ENCODE data around the gene SCCPDH.

SCCPDH gene

GRCh38 chr1:246680190-246680589 lies 44.0 kb upstream of the SCCPDH start:
- H3K18ac ChIP-seq (ENCODE audit: low read length), result no peak overlapping the region
- no peak overlapping the region for H2AK5ac ChIP-seq (ENCODE audit: low read length)
- no peak overlapping the region for H2AFZ ChIP-seq (ENCODE audit: insufficient read depth, low read length, poor library complexity)
- H3K9ac ChIP-seq (ENCODE audit: low read length), result no peak overlapping the region
- no peak overlapping the region for H3K23ac ChIP-seq (ENCODE audit: low read length)
- no peaks in the 10 kb centered on the region for H3K36me3 ChIP-seq (ENCODE audit: control insufficient read depth in 1 of 2, insufficient read depth in 2 of 2, low read length in 2 of 2)
- no peaks in the 10 kb centered on the region for H3K79me2 ChIP-seq (ENCODE audit: control insufficient read depth, insufficient read depth, low read length, poor library complexity)
- H3K27ac ChIP-seq (ENCODE audit: low read depth, low read length), result no peak overlapping the region
- peaks cover 13% of the 10 kb centered on the region in 2 experiments for H3K4me1 ChIP-seq (ENCODE audit: control insufficient read depth in 1 of 2, insufficient read depth in 2 of 2, low read length in 2 of 2)
- H2BK12ac ChIP-seq (ENCODE audit: low read length), result no peak overlapping the region
- no peak overlapping the region for H2BK120ac ChIP-seq (ENCODE audit: insufficient read depth, low read length, poor library complexity)
- H3K14ac ChIP-seq (ENCODE audit: low read length), result no peak overlapping the region
- H3K4ac ChIP-seq (ENCODE audit: low read depth, low read length), result no peak overlapping the region
- H4K12ac ChIP-seq (ENCODE audit: low read depth, low read length), result no peak overlapping the region
- H4K8ac ChIP-seq (ENCODE audit: low read depth, low read length), result no peak overlapping the region
- WGBS (ENCODE audit: extremely low coverage, insufficient coverage, insufficient read length), result no CpG with 5 or more reads among the region's 8 CpGs
- no peak overlapping the region for H2BK5ac ChIP-seq (ENCODE audit: low read depth, low read length, poor library complexity)
- no peak overlapping the region for H3K4me2 ChIP-seq (ENCODE audit: low read length)
- peaks cover 12% of the 10 kb centered on the region for H3K79me1 ChIP-seq (ENCODE audit: low read length)
- no peaks in the 10 kb centered on the region for H3K9me3 ChIP-seq (ENCODE audit: insufficient read depth, low read depth, low read length)
- H4K91ac ChIP-seq (ENCODE audit: low read depth, low read length), result no peak overlapping the region
- H3K4me3 ChIP-seq (ENCODE audit: low read depth, low read length), result no peak overlapping the region
- no peak for DNase-seq
- no peaks in the 10 kb centered on the region for H3K27me3 ChIP-seq (ENCODE audit: insufficient read depth, low read length)

DNA sequence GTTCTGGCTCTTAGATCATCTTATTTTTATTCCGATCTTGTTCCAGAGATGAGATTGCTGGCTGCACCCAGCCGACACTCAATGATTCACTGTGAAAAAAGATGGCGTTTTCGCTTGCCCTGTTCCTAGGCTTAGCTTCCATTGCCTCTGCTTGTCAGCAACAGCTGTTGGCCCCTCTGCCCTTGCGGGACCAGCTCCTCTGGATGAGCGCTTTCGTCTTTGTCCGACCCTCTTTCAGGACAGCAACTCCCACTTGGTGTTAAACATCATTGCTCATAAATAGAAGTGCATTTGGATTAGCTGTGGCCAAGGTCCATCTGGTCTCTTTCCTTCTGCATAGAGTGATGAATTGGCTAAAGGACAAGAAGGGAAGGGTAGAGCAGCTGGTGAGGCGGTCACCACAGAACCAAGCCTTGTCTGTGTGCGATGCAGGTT lies 43.5 kb upstream of the SCCPDH start:
- no CpG with 5 or more reads among the region's 10 CpGs for WGBS (ENCODE audit: extremely low coverage, insufficient coverage, insufficient read length)
- Histone ChIP-seq H3K14ac (ENCODE audit: low read length) (no peak overlapping the region), H4K12ac (ENCODE audit: low read depth, low read length) (no peak overlapping the region), H3K4me3 (ENCODE audit: low read depth, low read length) (no peak overlapping the region), H3K79me1 (ENCODE audit: low read length) (peaks cover 12% of the 10 kb centered on the region), H3K27ac (ENCODE audit: low read depth, low read length) (no peak overlapping the region), H3K4me1 (ENCODE audit: control insufficient read depth in 1 of 2, insufficient read depth in 2 of 2, low read length in 2 of 2) (peaks cover 13% of the 10 kb centered on the region in 2 experiments), H4K91ac (ENCODE audit: low read depth, low read length) (no peak overlapping the region), H3K18ac (ENCODE audit: low read length) (no peak overlapping the region), H2BK120ac (ENCODE audit: insufficient read depth, low read length, poor library complexity) (no peak overlapping the region), H4K8ac (ENCODE audit: low read depth, low read length) (no peak overlapping the region), H3K27me3 (ENCODE audit: insufficient read depth, low read length) (no peaks in the 10 kb centered on the region), H2AK5ac (ENCODE audit: low read length) (no peak overlapping the region), H2BK5ac (ENCODE audit: low read depth, low read length, poor library complexity) (no peak overlapping the region), H3K79me2 (ENCODE audit: control insufficient read depth, insufficient read depth, low read length, poor library complexity) (no peaks in the 10 kb centered on the region), H2AFZ (ENCODE audit: insufficient read depth, low read length, poor library complexity) (no peak overlapping the region), H2BK12ac (ENCODE audit: low read length) (no peak overlapping the region), H3K9me3 (ENCODE audit: insufficient read depth, low read depth, low read length) (no peaks in the 10 kb centered on the region), H3K23ac (ENCODE audit: low read length) (no peak overlapping the region), H3K36me3 (ENCODE audit: control insufficient read depth in 1 of 2, insufficient read depth in 2 of 2, low read length in 2 of 2) (no peaks in the 10 kb centered on the region), H3K9ac (ENCODE audit: low read length) (no peak overlapping the region), H3K4me2 (ENCODE audit: low read length) (no peak overlapping the region), H3K4ac (ENCODE audit: low read depth, low read length) (no peak overlapping the region)
- no peak for DNase-seq

DNA sequence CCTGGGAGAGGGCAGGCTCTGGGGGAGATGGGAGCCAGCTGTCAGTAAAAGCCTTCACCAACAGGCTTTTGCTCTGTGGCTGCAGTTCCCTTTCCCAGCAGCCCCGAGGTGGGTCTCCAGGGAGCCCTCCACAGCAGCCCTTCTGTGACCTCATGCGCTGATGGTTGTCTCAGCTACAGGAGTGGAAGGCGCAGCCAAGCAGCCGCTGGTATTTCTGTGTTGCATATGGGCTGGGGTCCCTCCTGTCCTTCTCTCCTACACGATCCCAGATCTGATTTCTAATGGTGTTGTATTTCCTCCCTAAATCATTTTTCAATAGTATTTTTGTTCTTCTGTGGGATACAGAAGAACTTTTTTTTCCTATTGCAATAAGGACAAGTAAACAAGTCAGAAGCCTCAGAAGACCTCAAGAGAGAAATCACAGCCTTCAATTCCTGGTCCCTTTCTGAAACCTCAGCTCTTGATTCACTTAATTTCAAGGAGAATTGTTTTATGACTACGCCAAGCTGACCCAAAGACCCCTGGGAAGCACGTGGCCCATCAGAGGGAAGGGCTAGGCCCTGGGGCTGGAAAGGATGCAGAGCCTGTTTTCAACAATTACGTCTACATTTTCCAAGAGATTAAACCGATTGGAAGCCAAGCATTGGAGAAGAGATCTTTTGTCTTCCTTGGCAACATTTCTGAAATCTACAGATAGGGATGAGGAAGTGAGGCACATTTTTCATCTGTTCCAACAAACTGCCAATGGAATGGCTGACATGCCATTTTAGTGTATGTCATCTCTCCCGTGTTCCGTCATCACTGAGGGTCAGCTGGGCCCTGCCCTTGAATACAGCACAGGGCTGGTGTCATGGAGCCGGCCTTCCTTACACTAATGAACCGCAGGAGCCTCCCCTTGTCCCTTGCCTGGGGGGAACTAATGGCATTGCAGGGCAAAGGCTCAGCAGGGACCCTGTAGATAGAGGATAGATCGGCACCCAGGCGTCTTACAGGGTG lies 42.0 kb upstream of the SCCPDH start:
- H3K4me3 ChIP-seq (ENCODE audit: low read depth, low read length), result no peak overlapping the region
- DNase-seq, result peak; percentile 86 to 96
- H2BK5ac ChIP-seq (ENCODE audit: low read depth, low read length, poor library complexity), result peak overlapping the region; percentile 70
- peaks cover 12% of the 10 kb centered on the region for H3K79me1 ChIP-seq (ENCODE audit: low read length)
- peak overlapping the region; percentile 50 for H3K27ac ChIP-seq (ENCODE audit: low read depth, low read length)
- H4K8ac ChIP-seq (ENCODE audit: low read depth, low read length), result peak overlapping the region; percentile 70
- H3K36me3 ChIP-seq (ENCODE audit: control insufficient read depth in 1 of 2, insufficient read depth in 2 of 2, low read length in 2 of 2), result no peaks in the 10 kb centered on the region
- H4K12ac ChIP-seq (ENCODE audit: low read depth, low read length), result no peak overlapping the region
- H3K4me1 ChIP-seq (ENCODE audit: control insufficient read depth in 1 of 2, insufficient read depth in 2 of 2, low read length in 2 of 2), result peaks cover 13% of the 10 kb centered on the region in 2 experiments
- peak overlapping the region; percentile 14 for H3K4ac ChIP-seq (ENCODE audit: low read depth, low read length)
- H2AK5ac ChIP-seq (ENCODE audit: low read length), result no peak overlapping the region
- peak overlapping the region; percentile 60 for H2BK12ac ChIP-seq (ENCODE audit: low read length)
- H4K91ac ChIP-seq (ENCODE audit: low read depth, low read length), result peak overlapping the region; percentile 64
- H3K23ac ChIP-seq (ENCODE audit: low read length), result no peak overlapping the region
- peak overlapping the region; percentile 73 for H2AFZ ChIP-seq (ENCODE audit: insufficient read depth, low read length, poor library complexity)
- peak overlapping the region; percentile 68 for H3K14ac ChIP-seq (ENCODE audit: low read length)
- H3K9me3 ChIP-seq (ENCODE audit: insufficient read depth, low read depth, low read length), result no peaks in the 10 kb centered on the region
- WGBS (ENCODE audit: extremely low coverage, insufficient coverage, insufficient read length), result no CpG with 5 or more reads among the region's 15 CpGs
- H2BK120ac ChIP-seq (ENCODE audit: insufficient read depth, low read length, poor library complexity), result peak overlapping the region; percentile 85
- peak overlapping the region; percentile 63 for H3K18ac ChIP-seq (ENCODE audit: low read length)
- no peak overlapping the region for H3K9ac ChIP-seq (ENCODE audit: low read length)
- no peaks in the 10 kb centered on the region for H3K27me3 ChIP-seq (ENCODE audit: insufficient read depth, low read length)
- no peak overlapping the region for H3K4me2 ChIP-seq (ENCODE audit: low read length)
- H3K79me2 ChIP-seq (ENCODE audit: control insufficient read depth, insufficient read depth, low read length, poor library complexity), result no peaks in the 10 kb centered on the region

DNA sequence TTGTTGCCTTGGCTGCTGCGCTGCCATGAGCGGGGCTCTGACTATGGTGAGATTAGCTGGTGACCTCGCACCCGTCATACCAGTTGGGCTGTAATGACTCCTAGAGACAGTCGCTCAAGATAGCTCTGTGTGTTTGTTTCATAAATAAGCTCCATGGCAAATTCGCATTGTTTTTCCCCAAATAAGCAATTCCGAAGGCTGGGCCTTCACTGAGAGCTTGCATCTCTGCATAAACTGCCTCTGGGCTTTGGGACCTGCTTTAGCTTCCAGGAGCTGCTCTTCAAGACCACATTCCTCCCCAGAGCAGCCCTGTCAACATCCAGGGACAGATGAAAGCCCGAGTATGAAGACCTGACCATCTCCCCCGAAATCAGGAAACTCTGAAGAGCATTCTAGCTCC lies 40.7 kb upstream of the SCCPDH start:
- Histone ChIP-seq H4K91ac (ENCODE audit: low read depth, low read length) (peak overlapping the region; percentile 23), H3K18ac (ENCODE audit: low read length) (no peak overlapping the region), H2AK5ac (ENCODE audit: low read length) (no peak overlapping the region), H3K27me3 (ENCODE audit: insufficient read depth, low read length) (no peaks in the 10 kb centered on the region), H2AFZ (ENCODE audit: insufficient read depth, low read length, poor library complexity) (no peak overlapping the region), H4K8ac (ENCODE audit: low read depth, low read length) (no peak overlapping the region), H3K9me3 (ENCODE audit: insufficient read depth, low read depth, low read length) (no peaks in the 10 kb centered on the region), H4K12ac (ENCODE audit: low read depth, low read length) (no peak overlapping the region), H3K23ac (ENCODE audit: low read length) (no peak overlapping the region), H3K79me1 (ENCODE audit: low read length) (peaks cover 12% of the 10 kb centered on the region), H3K14ac (ENCODE audit: low read length) (no peak overlapping the region), H2BK5ac (ENCODE audit: low read depth, low read length, poor library complexity) (no peak overlapping the region), H3K79me2 (ENCODE audit: control insufficient read depth, insufficient read depth, low read length, poor library complexity) (no peaks in the 10 kb centered on the region), H3K4ac (ENCODE audit: low read depth, low read length) (no peak overlapping the region), H2BK12ac (ENCODE audit: low read length) (no peak overlapping the region), H3K9ac (ENCODE audit: low read length) (no peak overlapping the region), H3K4me2 (ENCODE audit: low read length) (no peak overlapping the region), H2BK120ac (ENCODE audit: insufficient read depth, low read length, poor library complexity) (no peak overlapping the region), H3K36me3 (ENCODE audit: control insufficient read depth in 1 of 2, insufficient read depth in 2 of 2, low read length in 2 of 2) (no peaks in the 10 kb centered on the region), H3K4me1 (ENCODE audit: control insufficient read depth in 1 of 2, insufficient read depth in 2 of 2, low read length in 2 of 2) (peaks cover 13% of the 10 kb centered on the region in 2 experiments), H3K4me3 (ENCODE audit: low read depth, low read length) (no peak overlapping the region), H3K27ac (ENCODE audit: low read depth, low read length) (peak overlapping the region; percentile 55)
- no CpG with 5 or more reads among the region's 9 CpGs for WGBS (ENCODE audit: extremely low coverage, insufficient coverage, insufficient read length)
- peak; percentile 77 to 93 for DNase-seq

Measured in trophoblast cell (in vitro differentiated cells and primary cell).